ENCODE results near the gene PLP2.

GRCh38 chrX:49176421-49177326, 5.0 kb downstream of the PLP2 start:
- TF ChIP-seq ATF5 (CRISPR knock-in tag; IDR thresholded peaks at IDR 0.05; ENCODE audit: low read depth), result no peak
- TF ChIP-seq, protein P1, sequence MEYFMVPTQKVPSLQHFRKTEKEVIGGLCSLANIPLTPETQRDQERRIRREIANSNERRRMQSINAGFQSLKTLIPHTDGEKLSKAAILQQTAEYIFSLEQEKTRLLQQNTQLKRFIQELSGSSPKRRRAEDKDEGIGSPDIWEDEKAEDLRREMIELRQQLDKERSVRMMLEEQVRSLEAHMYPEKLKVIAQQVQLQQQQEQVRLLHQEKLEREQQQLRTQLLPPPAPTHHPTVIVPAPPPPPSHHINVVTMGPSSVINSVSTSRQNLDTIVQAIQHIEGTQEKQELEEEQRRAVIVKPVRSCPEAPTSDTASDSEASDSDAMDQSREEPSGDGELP (IDR thresholded peaks at IDR 0.05; ENCODE audit: borderline replicate concordance, low read depth), result no peak
- no peak for TF ChIP-seq CREB1 (IDR thresholded peaks at IDR 0.05)
- TF ChIP-seq CREB1 (CRISPR knock-in tag; IDR thresholded peaks at IDR 0.05), result no peak
- no peak for TF ChIP-seq SP1 (IDR thresholded peaks at IDR 0.05)
- TF ChIP-seq SP1 (CRISPR knock-in tag; IDR thresholded peaks at IDR 0.05), result no peak
- no peak for TF ChIP-seq POLR2AphosphoS5 (IDR thresholded peaks at IDR 0.05; ENCODE audit: low read depth, low read length)
- TF ChIP-seq POLR2A (IDR thresholded peaks at IDR 0.05; ENCODE audit: insufficient read depth in 1 of 2, low read depth in 2 of 2, low read length in 2 of 2), result no peak
- no peak for TF ChIP-seq CEBPB (IDR thresholded peaks at IDR 0.05; ENCODE audit: borderline replicate concordance, low read depth, low read length)
- no peak for TF ChIP-seq ZNF274 (CRISPR knock-in tag; IDR thresholded peaks at IDR 0.05)
- TF ChIP-seq, protein P2, sequence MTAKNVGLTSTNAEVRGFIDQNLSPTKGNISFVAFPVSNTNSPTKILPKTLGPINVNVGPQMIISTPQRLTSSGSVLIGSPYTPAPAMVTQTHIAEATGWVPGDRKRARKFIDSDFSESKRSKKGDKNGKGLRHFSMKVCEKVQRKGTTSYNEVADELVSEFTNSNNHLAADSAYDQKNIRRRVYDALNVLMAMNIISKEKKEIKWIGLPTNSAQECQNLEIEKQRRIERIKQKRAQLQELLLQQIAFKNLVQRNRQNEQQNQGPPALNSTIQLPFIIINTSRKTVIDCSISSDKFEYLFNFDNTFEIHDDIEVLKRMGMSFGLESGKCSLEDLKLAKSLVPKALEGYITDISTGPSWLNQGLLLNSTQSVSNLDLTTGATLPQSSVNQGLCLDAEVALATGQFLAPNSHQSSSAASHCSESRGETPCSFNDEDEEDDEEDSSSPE (CRISPR knock-in tag; IDR thresholded peaks at IDR 0.05), result no peak
- TF ChIP-seq PAF1 (CRISPR knock-in tag; IDR thresholded peaks at IDR 0.05), result no peak
- TF ChIP-seq SRY (CRISPR knock-in tag; IDR thresholded peaks at IDR 0.05), result no peak
